Measurements from ENCODE around the gene NFE2L1.
"Not testable (repeated sequence)": the region's sequence is repeated elsewhere in the genome, so short reads cannot be mapped to it uniquely, and the experiment has no call there.

The NFE2L1 gene

GRCh38 chr17:48048384-48049126 is 396 bp downstream of the NFE2L1 start:
- peak; percentile 92 for DNase-seq

- no peak for DNase-seq
Measured at GRCh38 chr17:48051283-48051682, 3.1 kb downstream of the NFE2L1 start.

- DNase-seq, result peak; percentile 92
Measured at GRCh38 chr17:48051706-48052486, 3.7 kb downstream of the NFE2L1 start.

- DNase-seq, result no peak
Measured at GRCh38 chr17:48052956-48053757, 5.0 kb downstream of the NFE2L1 start.

GRCh38 chr17:48053758-48054237 is 5.6 kb downstream of the NFE2L1 start:
- no peak for DNase-seq

GRCh38 chr17:48054238-48055185 is 6.4 kb downstream of the NFE2L1 start:
- DNase-seq, result peak; percentile 97

- DNase-seq, result peak; percentile 79
Measured at GRCh38 chr17:48055531-48056245, 7.5 kb downstream of the NFE2L1 start.

GRCh38 chr17:48056246-48056745 is 8.1 kb downstream of the NFE2L1 start:
- no peak for DNase-seq

- no peak for DNase-seq
Measured at GRCh38 chr17:48056879-48057278, 8.7 kb downstream of the NFE2L1 start.

- no peak for DNase-seq
Measured at GRCh38 chr17:48057626-48058025, 9.5 kb downstream of the NFE2L1 start.

- no peak for DNase-seq
Measured at GRCh38 chr17:48058393-48059124, 10.4 kb downstream of the NFE2L1 start.

GRCh38 chr17:48059125-48059668 is 11.0 kb downstream of the NFE2L1 start:
- DNase-seq, result no peak

- no peak for DNase-seq
Measured at GRCh38 chr17:48060249-48060648, 12.1 kb downstream of the NFE2L1 start.

GRCh38 chr17:48062273-48062672 is 14.1 kb downstream of the NFE2L1 start:
- no peak for DNase-seq

- no peak for DNase-seq
Measured at GRCh38 chr17:48064638-48065037, 16.5 kb downstream of the NFE2L1 start.

GRCh38 chr17:48066192-48066591 is 18.0 kb downstream of the NFE2L1 start:
- DNase-seq, result no peak

- no peak for DNase-seq
Measured at GRCh38 chr17:48066656-48067055, 18.5 kb downstream of the NFE2L1 start.

- no peak for DNase-seq
Measured at GRCh38 chr17:48067245-48067644, 19.1 kb downstream of the NFE2L1 start.

GRCh38 chr17:48067808-48068207 is 19.6 kb downstream of the NFE2L1 start:
- not testable (repeated sequence) for DNase-seq

- no peak for DNase-seq
Measured at GRCh38 chr17:48068491-48068961, 20.4 kb downstream of the NFE2L1 start.
